H1 (cell line): ENCODE data around the gene UBQLN1. TPM values are rescaled to one million over a fixed set of nuclear protein-coding genes. Genes with fewer than 3 reads are reported as not detected.

ENCODE experiments used
- KDM4A ChIP-seq: IDR thresholded peaks from one replicate; pipeline ENCODE4 v1.7.1; 2012; ENCODE audit warnings: low read depth, mild to moderate bottlenecking, moderate library complexity, low read length, inconsistent platforms; ENCODE audit not compliant: severe bottlenecking
- polyA plus RNA-seq, 7 experiments: library from polyadenylated mRNA; depleted of rRNA in 3 of 7; stranded (reverse) in 5 of 7; unstranded in 2 of 7; fragments of >200 nt in 5 of 7; fragments of 200-250 nt in 2 of 7; gene quantifications; 1 replicate in 5 of 7; 2 replicates in 1 of 7; 4 replicates in 1 of 7; pipeline versions ENCODE4 v1.2.1 to v1.2.3, GENCODE V29; 2011 to 2013; ENCODE audit warnings: missing spikeins in 2 of 7, mixed read lengths in 2 of 7
- total RNA-seq: library from RNA; stranded (reverse); fragmentation: NEBNext Ultra II Directional; extraction: Animal tissue kit (Norgen Biotek cat#: 25700); gene quantifications from 2 replicates; pipeline ENCODE4 v1.2.1, GENCODE V29; 2021

Gene UBQLN1
- total and polyA plus RNA-seq, 2 of the 8 experiments (the other 6 are each of a cell fraction or from before 2014, with no cell fraction given): 62.4 to 105 TPM

GRCh38 chr9:83671451-83671850 lies 36.3 kb downstream of the UBQLN1 start (continued):
- TF ChIP-seq KDM4A: no peak
